CD4-positive, alpha-beta T cell treated with Interleukin-21 for 1 hour (primary cell): ENCODE data around the gene SPATC1L.

Source experiments
- DNase-seq: peaks from one replicate; pipeline ENCODE4 v3.0.0-alpha.2; 2020

Gene SPATC1L

DNA sequence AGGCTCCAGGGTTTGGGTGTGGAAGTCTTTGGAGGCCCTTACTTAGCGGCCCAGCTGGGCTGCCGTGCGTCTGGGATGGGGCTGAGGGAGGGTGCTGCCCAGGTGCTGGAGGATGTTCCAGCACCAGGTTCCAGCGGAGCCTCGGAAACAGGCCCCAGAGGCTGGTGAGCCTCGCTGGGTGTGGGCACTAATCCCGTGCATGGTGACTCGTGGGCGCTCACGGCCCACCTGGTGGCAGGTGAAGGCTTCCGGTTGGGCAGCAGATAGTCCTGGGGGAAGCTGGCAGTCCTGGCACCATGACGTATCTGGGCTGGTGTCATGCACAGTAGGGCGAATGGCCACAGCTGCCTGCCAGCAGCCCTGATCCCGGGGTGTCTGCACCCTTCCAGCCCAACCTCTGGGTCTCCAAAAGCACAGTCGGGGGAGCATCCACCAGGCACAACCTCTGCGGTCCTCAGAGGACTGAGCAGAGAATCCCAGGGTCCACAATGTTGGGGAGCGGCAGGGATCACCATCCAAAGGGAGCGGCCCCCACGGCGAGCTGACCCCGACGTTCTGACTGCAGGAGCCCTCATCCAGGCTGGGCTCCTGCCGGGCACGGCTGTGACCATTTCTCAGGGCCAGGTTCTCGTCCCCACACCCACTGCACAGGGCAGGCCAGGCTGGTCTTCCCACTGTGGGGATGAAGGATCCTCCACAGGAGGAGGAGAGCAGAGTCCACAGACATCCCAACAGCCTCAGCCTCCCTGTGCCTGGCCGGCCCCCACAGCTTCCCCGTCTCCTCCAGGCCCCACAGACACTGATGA lies 54.2 kb downstream of the SPATC1L start:
- no peak for DNase-seq

DNA sequence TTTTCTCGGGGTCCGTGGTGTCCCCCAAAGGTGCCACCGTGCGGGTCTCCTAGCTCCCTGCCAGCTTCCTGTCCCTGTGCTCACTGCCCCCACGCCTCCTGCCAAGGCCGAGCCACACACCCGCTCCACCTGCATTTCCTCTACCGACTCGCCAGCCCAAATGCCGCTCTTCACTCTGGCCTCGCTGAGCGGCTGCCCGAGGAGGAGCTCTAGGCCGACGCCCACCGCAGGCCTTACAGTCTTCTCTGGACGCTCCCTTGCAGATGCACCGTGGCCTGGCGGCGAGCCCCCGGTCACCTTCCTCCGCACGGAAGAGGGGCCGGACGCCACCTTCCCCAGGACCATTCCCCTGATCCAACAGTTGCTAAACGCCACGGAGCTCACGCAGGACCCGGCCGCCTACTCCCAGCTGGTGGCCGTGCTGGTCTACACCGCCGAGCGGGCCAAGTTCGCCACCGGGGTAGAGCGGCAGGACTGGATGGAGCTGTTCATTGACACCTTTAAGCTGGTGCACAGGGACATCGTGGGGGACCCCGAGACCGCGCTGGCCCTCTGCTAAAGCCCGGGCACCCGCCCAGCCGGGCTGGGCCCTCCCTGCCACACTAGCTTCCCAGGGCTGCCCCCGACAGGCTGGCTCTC lies 55.2 kb downstream of the SPATC1L start:
- no peak for DNase-seq

DNA sequence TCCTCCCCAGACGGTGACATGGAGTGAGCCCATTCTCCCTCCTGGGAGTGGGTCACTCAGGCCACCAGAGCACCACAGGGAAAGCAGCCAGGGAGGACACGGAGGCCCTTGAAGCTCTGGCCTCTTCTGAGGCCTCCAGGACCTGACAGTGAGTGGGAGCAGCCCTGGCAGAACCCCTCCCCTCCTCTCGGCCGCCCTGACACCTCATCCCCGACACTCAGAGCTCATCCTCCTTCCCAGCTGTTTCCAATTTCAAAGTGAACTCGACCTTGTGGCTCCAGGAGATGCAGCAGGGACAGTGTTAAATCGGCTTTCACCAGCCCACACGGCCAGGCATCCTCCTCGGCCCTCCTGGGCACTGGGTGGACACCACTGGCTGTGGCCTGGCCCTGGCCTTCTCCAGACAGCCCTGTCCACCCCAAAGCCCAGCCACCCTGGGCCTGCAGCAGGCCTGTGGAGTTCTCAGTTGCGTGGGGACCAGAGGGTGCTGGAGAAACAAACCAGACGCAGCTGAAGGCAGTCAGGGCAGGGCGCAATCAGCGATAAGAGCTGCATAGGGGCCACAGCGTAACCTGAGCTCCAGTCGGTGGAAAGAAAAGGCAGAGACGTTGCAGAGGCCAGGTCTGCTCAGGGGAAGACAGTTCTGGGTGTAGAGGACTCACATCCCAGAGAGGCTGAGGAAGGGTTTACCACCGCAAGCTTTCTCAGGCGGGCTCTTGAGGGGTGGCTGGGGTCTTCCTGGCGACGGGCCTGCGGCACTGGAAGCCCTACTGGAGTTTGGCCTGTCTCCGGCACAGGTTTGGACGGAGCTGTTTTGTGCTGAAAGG lies 55.9 kb downstream of the SPATC1L start:
- DNase-seq: no peak

GRCh38 chr21:46127239-46128105 lies 56.8 kb downstream of the SPATC1L start:
- DNase-seq: no peak

DNA sequence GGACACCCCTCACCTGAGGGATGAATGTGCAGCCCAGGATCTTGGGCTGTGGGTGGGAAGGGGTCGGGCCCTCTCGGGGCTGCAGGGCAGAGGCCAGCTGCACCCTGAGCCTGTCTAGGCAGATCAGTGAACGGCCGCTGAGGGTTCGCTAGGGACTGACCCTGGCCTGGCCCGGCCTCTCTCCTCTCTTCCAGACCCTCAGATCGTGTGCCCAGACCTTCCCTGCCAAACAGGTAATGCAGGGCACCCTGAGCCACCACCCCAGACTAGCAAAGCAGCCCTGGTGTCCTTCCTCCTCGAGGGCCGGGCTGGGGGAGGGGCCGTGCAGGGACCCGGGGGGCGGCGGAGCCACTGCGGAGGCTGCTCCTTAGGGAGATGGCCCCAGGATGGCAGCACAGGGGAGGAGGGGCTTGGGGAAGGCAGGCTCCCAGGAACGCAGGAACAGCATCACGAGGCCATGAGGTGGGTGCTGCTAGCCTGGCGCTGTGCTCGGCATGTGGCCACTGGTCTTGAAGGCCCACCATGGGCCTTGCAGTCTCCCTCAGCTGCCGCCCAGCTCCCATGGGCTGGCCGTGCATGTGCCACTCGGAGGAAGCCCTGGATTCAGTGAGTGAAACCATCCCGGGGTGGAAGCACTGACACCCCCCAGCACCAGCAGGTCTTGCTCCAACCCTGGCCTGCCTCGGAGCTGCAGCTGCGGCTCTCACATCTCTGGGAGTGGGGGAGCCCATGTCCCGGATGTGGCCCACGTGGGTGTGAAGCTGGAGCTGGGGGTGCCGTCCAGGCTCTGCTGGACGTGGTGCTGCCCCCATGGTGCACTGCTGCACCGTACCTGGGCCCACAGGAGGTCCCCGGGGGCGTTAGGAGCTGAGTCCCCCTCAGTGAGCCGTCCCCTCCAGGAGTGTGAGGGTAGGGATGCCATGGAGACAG lies 57.7 kb downstream of the SPATC1L start:
- no peak for DNase-seq

DNA sequence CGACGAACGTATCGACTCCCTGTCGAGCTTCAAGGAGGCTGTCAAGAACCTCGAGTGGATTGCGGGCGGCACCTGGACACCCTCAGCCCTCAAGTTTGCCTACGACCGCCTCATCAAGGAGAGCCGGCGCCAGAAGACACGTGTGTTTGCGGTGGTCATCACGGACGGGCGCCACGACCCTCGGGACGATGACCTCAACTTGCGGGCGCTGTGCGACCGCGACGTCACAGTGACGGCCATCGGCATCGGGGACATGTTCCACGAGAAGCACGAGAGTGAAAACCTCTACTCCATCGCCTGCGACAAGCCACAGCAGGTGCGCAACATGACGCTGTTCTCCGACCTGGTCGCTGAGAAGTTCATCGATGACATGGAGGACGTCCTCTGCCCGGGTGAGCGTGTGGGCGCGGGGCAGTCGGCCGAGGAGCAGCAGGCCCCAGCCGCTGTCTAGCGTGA lies 58.4 kb downstream of the SPATC1L start:
- no peak for DNase-seq

GRCh38 chr21:46124926-46125845 lies 59.1 kb downstream of the SPATC1L start:
- no peak for DNase-seq

- no peak for DNase-seq
Observed at GRCh38 chr21:46124083-46124925, 60.0 kb downstream of the SPATC1L start.

DNA sequence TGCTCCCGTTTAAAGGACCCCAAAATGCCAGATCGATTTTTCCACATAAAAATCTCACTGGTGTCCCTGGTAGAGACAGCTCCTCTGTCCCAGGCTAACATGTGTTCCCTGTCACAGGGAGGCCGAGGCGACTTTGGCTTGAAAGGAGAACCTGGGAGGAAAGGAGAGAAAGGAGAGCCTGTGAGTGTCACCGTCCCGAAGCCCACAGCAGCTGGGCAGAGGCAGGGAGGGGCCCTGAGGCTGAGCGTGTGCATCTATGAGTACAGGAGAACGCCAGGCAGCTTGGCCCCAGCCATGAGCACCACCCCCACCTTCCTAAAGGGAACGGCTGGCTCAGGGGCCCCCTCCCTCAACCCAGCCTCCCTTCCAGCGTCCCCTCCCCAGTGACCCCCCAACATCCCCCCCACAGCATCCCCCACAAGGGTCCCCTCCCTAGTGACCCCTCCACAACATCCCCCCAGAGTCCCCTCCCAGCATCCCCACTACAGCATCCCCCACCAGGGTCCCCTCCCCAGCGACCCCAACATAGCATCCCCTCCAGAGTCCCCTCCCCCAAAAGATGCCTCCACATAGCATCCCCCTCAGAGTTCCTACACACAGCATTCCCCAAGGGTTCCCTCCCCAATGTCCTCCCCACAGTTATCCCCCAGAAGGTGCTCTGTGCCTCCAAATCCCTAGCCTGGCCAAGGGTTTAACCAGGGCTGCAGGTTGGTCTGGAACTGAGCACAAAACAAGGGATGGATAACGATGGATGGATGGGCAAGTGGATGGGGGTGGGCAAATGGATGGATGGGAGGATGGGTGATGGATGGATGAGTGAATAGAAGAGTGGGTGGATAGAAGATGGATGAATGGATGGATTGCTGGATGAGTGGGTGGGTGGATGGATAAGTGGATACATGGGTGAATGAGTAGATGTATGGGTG lies 61.2 kb downstream of the SPATC1L start:
- DNase-seq: no peak

GRCh38 chr21:46122237-46122671 lies 62.0 kb downstream of the SPATC1L start:
- no peak for DNase-seq

GRCh38 chr21:46121286-46122221 lies 62.7 kb downstream of the SPATC1L start:
- no peak for DNase-seq

DNA sequence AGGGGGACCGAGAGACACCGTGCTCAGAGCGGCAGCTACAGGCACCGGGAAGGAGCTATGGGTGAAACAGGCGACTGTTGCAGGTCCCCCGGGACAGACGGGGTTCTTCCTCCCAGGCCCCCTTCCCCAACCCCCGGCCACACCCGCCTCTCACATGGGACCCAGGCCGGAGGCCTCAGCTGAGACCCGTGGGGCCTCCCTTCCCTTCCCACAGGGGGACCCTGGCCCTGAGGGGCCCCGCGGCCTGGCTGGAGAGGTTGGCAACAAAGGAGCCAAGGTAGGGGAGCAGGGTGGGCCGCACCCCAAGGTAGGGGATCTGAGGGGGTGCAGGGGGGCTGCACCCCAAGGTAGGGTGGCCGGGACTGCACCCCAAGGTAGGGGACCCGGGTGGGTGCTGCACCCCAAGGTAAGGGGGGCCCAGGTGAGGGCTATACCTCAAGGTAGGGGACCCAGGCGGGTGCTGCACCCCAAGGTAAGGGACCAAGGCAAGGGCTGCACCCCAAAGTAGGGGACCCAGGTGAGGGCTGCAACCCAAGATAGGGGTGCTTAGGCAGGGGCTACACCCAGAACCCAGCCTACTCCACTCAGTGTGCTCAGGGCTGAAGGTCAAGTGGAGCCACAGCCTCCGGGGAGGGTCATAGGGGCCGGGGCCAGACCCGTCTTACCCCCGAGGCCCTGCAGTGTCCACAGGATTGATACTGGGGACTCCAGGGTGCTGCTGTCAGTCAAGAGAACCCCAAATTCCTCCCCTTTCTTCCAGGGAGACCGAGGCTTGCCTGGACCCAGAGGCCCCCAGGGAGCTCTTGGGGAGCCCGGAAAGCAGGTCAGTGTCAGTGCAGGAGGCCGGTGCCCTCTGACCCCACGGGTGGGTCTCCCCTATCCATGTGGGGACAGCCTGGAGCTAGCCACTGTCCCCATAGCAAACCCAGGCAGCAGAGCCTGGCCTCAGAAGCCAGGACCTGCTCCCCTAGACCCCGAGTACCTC lies 63.7 kb downstream of the SPATC1L start:
- DNase-seq: no peak

GRCh38 chr21:46119637-46120271 lies 64.5 kb downstream of the SPATC1L start:
- DNase-seq: no peak

- no peak for DNase-seq
Observed at GRCh38 chr21:46119144-46119636, 65.1 kb downstream of the SPATC1L start.
